ENCODE measurements around the gene PHB1. TPM values are rescaled to one million over a fixed set of nuclear protein-coding genes. Genes with fewer than 3 reads are reported as not detected.

The PHB1 gene
- total and polyA plus RNA-seq, 2 of the 8 experiments (the other 6 are each of a cell fraction or from before 2014, with no cell fraction given), result 386 to 597 TPM

- no peak for TF ChIP-seq SAP30 (IDR thresholded peaks at IDR 0.05; ENCODE audit: insufficient read depth, insufficient replicate concordance, low read length)
Measured at GRCh38 chr17:49452661-49453060, 38.0 kb upstream of the PHB1 start (continued).
